K562 (cell line): Measurements from ENCODE around the gene FBXW7. TPM values are rescaled to one million over a fixed set of nuclear protein-coding genes. Genes with fewer than 3 reads are reported as not detected.

Source experiments
- FOXP4 ChIP-seq: sonication (generic); formaldehyde crosslinking; IDR thresholded peaks from 2 replicates; pipeline ENCODE4 v1.8.0; 2022; ENCODE audit warnings: mild to moderate bottlenecking, missing genetic modification reagents, borderline replicate concordance
- GATA2 ChIP-seq: sonication (generic); formaldehyde crosslinking; IDR thresholded peaks from 2 replicates; pipeline ENCODE4 v1.4.0; 2020; ENCODE audit warnings: mild to moderate bottlenecking, missing genetic modification reagents
- HMGN3 ChIP-seq: IDR thresholded peaks from 2 replicates; pipeline ENCODE4 v1.6.1; 2011; ENCODE audit warnings: borderline replicate concordance, low read depth, mild to moderate bottlenecking, mixed read lengths, low read length; ENCODE audit not compliant: insufficient read length; ENCODE audit errors: extremely low read depth
- PCBP1 ChIP-seq: fragments of 200-400 bp; formaldehyde crosslinking; IDR thresholded peaks from 2 replicates; pipeline ENCODE4 v1.6.1; 2018; ENCODE audit warnings: mild to moderate bottlenecking, low read depth, low read length; ENCODE audit not compliant: poor library complexity, severe bottlenecking
- RBM25 ChIP-seq: fragments of 200-400 bp; formaldehyde crosslinking; IDR thresholded peaks from 2 replicates; pipeline ENCODE4 v1.6.1; 2018; ENCODE audit warnings: low read length, low read depth, moderate library complexity; ENCODE audit not compliant: severe bottlenecking
- SETDB1 ChIP-seq: IDR thresholded peaks from one replicate; pipeline ENCODE4 v1.6.1; 2012; ENCODE audit warnings: low read length, control low read depth, inconsistent platforms
- TEAD4 ChIP-seq, 2 experiments: sonication (generic) in 1 of 2; formaldehyde crosslinking in 1 of 2; IDR thresholded peaks; 2 replicates each; pipeline versions ENCODE4 v1.6.1 to v1.8.0; 2012 to 2022; ENCODE audit warnings: borderline replicate concordance in 1 of 2, inconsistent platforms in 1 of 2, low read length in 1 of 2, mild to moderate bottlenecking in 1 of 2, missing genetic modification reagents in 1 of 2
- ZNF407 ChIP-seq: fragments of 450-650 bp; IDR thresholded peaks from 2 replicates; pipeline ENCODE4 v1.6.1; 2016; ENCODE audit warnings: low read depth
- polyA plus RNA-seq, 8 experiments: library from polyadenylated mRNA; depleted of rRNA in 4 of 8; stranded (reverse) in 5 of 8; unstranded in 3 of 8; fragments of >200 nt; fragmentation: Nextera tagmentation in 2 of 8; fragmentation: Illumina TruSeq in 1 of 8; extraction: Ambion mirVana in 2 of 8; extraction: Trizol in 1 of 8; gene quantifications; 2 replicates each; pipeline versions ENCODE4 v1.2.1 to v1.2.3, GENCODE V29; 2011 to 2014; ENCODE audit warnings: inconsistent platforms in 1 of 8, missing spikeins in 1 of 8
- total RNA-seq, 7 experiments: library from RNA; depleted of rRNA in 6 of 7; stranded (reverse); fragments of >200 nt in 6 of 7; fragmentation: Illumina TruSeq in 2 of 7; extraction: Trizol in 2 of 7; gene quantifications; 2 replicates each; pipeline versions ENCODE4 v1.2.1 to v1.2.3, GENCODE V29; 2011 to 2021; ENCODE audit warnings: low replicate concordance in 1 of 7

The FBXW7 gene
- total and polyA plus RNA-seq, 9 of the 15 experiments (the other 6 are each of a cell fraction or from before 2014, with no cell fraction given) = 6.8 to 44.2 (median 16.4) TPM

- no peak for TF ChIP-seq ZNF407
- peak; percentile 76 for TF ChIP-seq RBM25
- no peak for TF ChIP-seq TEAD4 (IDR thresholded peaks at IDR 0.05; ENCODE audit: low read length)
- 0 out of 2 replicates have a peak, but pooled peaks have one; percentile 33 for TF ChIP-seq TEAD4 (CRISPR knock-in tag; IDR thresholded peaks at IDR 0.05; ENCODE audit: borderline replicate concordance)
- no peak for TF ChIP-seq GATA2 (CRISPR knock-in tag)
- TF ChIP-seq SETDB1 = no peak
- no peak for TF ChIP-seq FOXP4 (CRISPR knock-in tag)
- TF ChIP-seq HMGN3 = peak; percentile 15
- TF ChIP-seq PCBP1 = peak; percentile 62
These were observed 461 bp downstream of the FBXW7 start (continued) for GRCh38 chr4:152535360-152535902.
